Left lung (tissue), 10 donors: ENCODE data around the gene MBP. TPM values are rescaled to one million over a fixed set of nuclear protein-coding genes. Genes with fewer than 3 reads are reported as not detected.

Experiments
- ATAC-seq: fragments of 200-7000 bp; cut with Tn5 transposase; one replicate; pipeline ENCODE4 v1.9.1; 2020; ENCODE audit warnings: moderate library complexity
- DNase-seq, 4 donors: peaks; one replicate each; pipeline ENCODE4 v3.0.0-alpha.2; 2013 to 2020
- H3K27ac ChIP-seq, 2 donors: fragments of 200-600 bp; sonication (generic) in 1 of 2; one replicate each; pipeline versions ENCODE4 v1.5.0 to v1.8.0; 2020 to 2021
- H3K27me3 ChIP-seq, 2 donors: fragments of 200-600 bp; sonication (generic) in 1 of 2; one replicate each; pipeline versions ENCODE4 v1.5.0 to v1.8.0; 2020 to 2021
- H3K36me3 ChIP-seq, 2 donors: fragments of 200-600 bp; sonication (generic) in 1 of 2; one replicate each; pipeline versions ENCODE4 v1.5.0 to v1.8.0; 2020 to 2021
- H3K4me1 ChIP-seq, 2 donors: fragments of 200-600 bp; one replicate each; pipeline ENCODE4 v1.8.0; 2021
- H3K4me3 ChIP-seq, 2 donors: fragments of 200-600 bp; sonication (generic) in 1 of 2; one replicate each; pipeline versions ENCODE4 v1.5.0 to v1.8.0; 2020 to 2021; ENCODE audit warnings: mild to moderate bottlenecking in 1 of 2
- H3K9me3 ChIP-seq, 2 donors: fragments of 200-600 bp; sonication (generic) in 1 of 2; one replicate each; pipeline versions ENCODE4 v1.5.0 to v1.8.0; 2020 to 2021
- intact Hi-C, 2 donors: fragments of 100-400 bp; cut with DNase I; formaldehyde crosslinking; loops; one replicate each; pipeline versions ENCODE4 v1.11.2 to v1.14.2; 2022
- polyA plus RNA-seq, 6 donors: library from polyadenylated mRNA; unstranded; fragments of 120-200 nt; gene quantifications; one replicate each; pipeline ENCODE4 v1.2.1, GENCODE V29; 2013; ENCODE audit not compliant: insufficient read length in 6 of 6
- total RNA-seq, 2 donors: library from RNA; stranded (reverse); fragmentation: NEBNext Ultra II Directional; extraction: Animal tissue kit (Norgen Biotek cat#: 25700); gene quantifications; one replicate each; pipeline ENCODE4 v1.2.1, GENCODE V29; 2021
- TF ChIP-seq, protein P1 (sequence below), 2 donors: fragments of 200-600 bp; sonication (generic) in 1 of 2; IDR thresholded peaks; one replicate each; pipeline versions ENCODE4 v1.5.0 to v1.8.0; 2021; ENCODE audit warnings: antibody characterized with exemption in 2 of 2
- donor health status: DM: no; HTN: yes; CAD: no.
- donor health status: DM: no; HTN: no; CAD: no.

The MBP gene
- total and polyA plus RNA-seq, 8 donors, result 8.8 to 56.7 (median 10.8) TPM

GRCh38 chr18:77146249-77147080 lies 13.9 kb upstream of the MBP start:
- peaks cover 0 to 18% of the 10 kb centered on the region in 2 donors for H3K9me3 ChIP-seq
- no peaks in the 10 kb centered on the region for H3K27me3 ChIP-seq
- no peak overlapping the region for H3K27ac ChIP-seq
- H3K36me3 ChIP-seq, result no peaks in the 10 kb centered on the region
- peaks cover 0 to 9% of the 10 kb centered on the region in 2 donors for H3K4me1 ChIP-seq
- intact Hi-C loops, result no loop called here
- no peak for DNase-seq
- ATAC-seq, result no peak
- no peak overlapping the region for H3K4me3 ChIP-seq
- TF ChIP-seq, protein P1, sequence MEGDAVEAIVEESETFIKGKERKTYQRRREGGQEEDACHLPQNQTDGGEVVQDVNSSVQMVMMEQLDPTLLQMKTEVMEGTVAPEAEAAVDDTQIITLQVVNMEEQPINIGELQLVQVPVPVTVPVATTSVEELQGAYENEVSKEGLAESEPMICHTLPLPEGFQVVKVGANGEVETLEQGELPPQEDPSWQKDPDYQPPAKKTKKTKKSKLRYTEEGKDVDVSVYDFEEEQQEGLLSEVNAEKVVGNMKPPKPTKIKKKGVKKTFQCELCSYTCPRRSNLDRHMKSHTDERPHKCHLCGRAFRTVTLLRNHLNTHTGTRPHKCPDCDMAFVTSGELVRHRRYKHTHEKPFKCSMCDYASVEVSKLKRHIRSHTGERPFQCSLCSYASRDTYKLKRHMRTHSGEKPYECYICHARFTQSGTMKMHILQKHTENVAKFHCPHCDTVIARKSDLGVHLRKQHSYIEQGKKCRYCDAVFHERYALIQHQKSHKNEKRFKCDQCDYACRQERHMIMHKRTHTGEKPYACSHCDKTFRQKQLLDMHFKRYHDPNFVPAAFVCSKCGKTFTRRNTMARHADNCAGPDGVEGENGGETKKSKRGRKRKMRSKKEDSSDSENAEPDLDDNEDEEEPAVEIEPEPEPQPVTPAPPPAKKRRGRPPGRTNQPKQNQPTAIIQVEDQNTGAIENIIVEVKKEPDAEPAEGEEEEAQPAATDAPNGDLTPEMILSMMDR (IDR thresholded peaks at IDR 0.05), result no peak

- TF ChIP-seq, protein P1 (IDR thresholded peaks at IDR 0.05), result no peak
- H3K4me1 ChIP-seq, result peaks cover 0 to 19% of the 10 kb centered on the region in 2 donors
- no peaks in the 10 kb centered on the region for H3K27me3 ChIP-seq
- ATAC-seq, result no peak
- no peak overlapping the region for H3K27ac ChIP-seq
- no peak overlapping the region for H3K4me3 ChIP-seq
- intact Hi-C loops, result no loop called here
- H3K9me3 ChIP-seq, result peaks cover 0 to 18% of the 10 kb centered on the region in 2 donors
- no peaks in the 10 kb centered on the region for H3K36me3 ChIP-seq
- no peak for DNase-seq
Measured at GRCh38 chr18:77145364-77145901, 12.8 kb upstream of the MBP start.

- Histone ChIP-seq H3K4me1 (peaks cover 0 to 28% of the 10 kb centered on the region in 2 donors), H3K9me3 (peaks cover 0 to 18% of the 10 kb centered on the region in 2 donors), H3K36me3 (no peaks in the 10 kb centered on the region), H3K27me3 (no peaks in the 10 kb centered on the region), H3K27ac (no peak overlapping the region), H3K4me3 (no peak overlapping the region)
- DNase-seq (no peak), ATAC-seq (no peak)
- TF ChIP-seq, protein P1 (IDR thresholded peaks at IDR 0.05), result no peak
- intact Hi-C loops, result no loop called here
Measured at GRCh38 chr18:77144451-77145118, 12.0 kb upstream of the MBP start.

GRCh38 chr18:77144046-77144445 lies 11.5 kb upstream of the MBP start:
- DNase-seq, result no peak
- intact Hi-C loops, result no loop called here
- TF ChIP-seq, protein P1 (IDR thresholded peaks at IDR 0.05), result no peak

GRCh38 chr18:77143196-77143595 lies 10.6 kb upstream of the MBP start:
- TF ChIP-seq, protein P1 (IDR thresholded peaks at IDR 0.05), result no peak
- Histone ChIP-seq H3K27ac (no peak overlapping the region), H3K36me3 (no peaks in the 10 kb centered on the region), H3K4me1 (peaks cover 0 to 30% of the 10 kb centered on the region in 2 donors), H3K4me3 (no peak overlapping the region), H3K9me3 (peaks cover 0 to 18% of the 10 kb centered on the region in 2 donors), H3K27me3 (no peaks in the 10 kb centered on the region)
- no peak for ATAC-seq
- no peak for DNase-seq
- intact Hi-C loops, result no loop called here

More at GRCh38 chr18:77144046-77144445, 11.5 kb upstream of the MBP start:
- Histone ChIP-seq H3K36me3 (no peaks in the 10 kb centered on the region), H3K9me3 (peaks cover 0 to 18% of the 10 kb centered on the region in 2 donors), H3K27ac (no peak overlapping the region), H3K4me3 (no peak overlapping the region), H3K4me1 (peaks cover 0 to 30% of the 10 kb centered on the region in 2 donors), H3K27me3 (no peaks in the 10 kb centered on the region)
- no peak for ATAC-seq
